ENCODE results near the gene HOXB7.

DNA sequence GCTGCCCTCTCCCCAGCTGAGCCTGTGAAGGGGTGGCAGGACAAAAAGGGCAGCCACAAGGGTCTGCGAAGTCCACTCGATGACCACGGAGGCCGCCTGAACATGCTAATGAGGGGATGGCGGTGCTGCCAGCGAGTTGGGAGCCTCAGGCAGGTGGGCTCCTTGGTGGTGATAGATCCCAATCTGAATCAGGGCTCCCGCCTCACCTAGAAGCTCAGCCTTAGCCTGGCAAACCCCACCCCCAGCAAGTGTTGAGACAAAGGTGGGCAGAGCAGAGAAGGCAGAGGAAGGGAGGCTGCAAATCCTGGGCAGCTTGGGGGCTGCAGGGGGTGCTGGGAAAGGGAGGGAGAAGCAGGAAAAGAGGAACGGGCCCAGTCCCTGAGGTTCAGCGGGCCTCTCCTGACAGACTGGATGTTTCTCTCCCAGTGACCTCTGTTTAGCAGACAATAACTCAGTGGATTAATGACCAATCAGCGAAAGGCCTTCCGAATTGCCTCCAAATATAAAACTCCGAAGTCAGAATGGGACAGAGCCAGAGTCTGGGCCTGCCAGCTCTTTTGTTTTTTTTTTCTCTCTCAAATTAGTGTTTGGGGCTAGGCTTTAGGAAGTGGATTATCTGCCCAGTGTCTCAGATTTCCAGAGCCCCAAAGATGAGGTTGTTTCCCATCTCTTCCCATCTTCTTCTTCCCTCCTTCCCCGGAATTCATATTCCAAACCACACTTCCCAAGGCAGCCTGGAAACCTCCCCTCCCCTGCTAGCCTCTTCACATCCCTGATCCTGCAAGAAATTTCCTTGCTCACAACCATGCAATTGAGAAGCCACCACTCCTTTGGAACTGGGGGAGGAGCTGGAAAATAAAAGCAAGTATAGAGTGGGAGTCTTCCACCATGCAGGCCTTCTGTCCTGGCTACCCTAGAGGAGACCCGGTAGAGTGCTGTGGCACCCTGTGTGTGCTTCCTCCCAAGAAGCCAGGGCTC lies 50.7 kb downstream of the HOXB7 start:
- TF ChIP-seq STAT1 (IDR thresholded peaks at IDR 0.05; ENCODE audit: unreplicated experiment), result no peak
- TF ChIP-seq, protein P1, sequence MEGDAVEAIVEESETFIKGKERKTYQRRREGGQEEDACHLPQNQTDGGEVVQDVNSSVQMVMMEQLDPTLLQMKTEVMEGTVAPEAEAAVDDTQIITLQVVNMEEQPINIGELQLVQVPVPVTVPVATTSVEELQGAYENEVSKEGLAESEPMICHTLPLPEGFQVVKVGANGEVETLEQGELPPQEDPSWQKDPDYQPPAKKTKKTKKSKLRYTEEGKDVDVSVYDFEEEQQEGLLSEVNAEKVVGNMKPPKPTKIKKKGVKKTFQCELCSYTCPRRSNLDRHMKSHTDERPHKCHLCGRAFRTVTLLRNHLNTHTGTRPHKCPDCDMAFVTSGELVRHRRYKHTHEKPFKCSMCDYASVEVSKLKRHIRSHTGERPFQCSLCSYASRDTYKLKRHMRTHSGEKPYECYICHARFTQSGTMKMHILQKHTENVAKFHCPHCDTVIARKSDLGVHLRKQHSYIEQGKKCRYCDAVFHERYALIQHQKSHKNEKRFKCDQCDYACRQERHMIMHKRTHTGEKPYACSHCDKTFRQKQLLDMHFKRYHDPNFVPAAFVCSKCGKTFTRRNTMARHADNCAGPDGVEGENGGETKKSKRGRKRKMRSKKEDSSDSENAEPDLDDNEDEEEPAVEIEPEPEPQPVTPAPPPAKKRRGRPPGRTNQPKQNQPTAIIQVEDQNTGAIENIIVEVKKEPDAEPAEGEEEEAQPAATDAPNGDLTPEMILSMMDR (conservative IDR thresholded peaks at IDR 0.05; ENCODE audit: low read depth in 2 of 2), result 0 out of 4 replicates have a peak, but pooled peaks of 1 of the 2 experiments have one; percentile 2
- TF ChIP-seq EZH2 (IDR thresholded peaks at IDR 0.05; ENCODE audit: low read depth, unreplicated experiment), result peak; percentile 67
- no peak for TF ChIP-seq JUNB (IDR thresholded peaks at IDR 0.05; ENCODE audit: unreplicated experiment)
- TF ChIP-seq POLR2AphosphoS5 (IDR thresholded peaks at IDR 0.05; ENCODE audit: low read depth), result no peak
- TF ChIP-seq, protein P2, sequence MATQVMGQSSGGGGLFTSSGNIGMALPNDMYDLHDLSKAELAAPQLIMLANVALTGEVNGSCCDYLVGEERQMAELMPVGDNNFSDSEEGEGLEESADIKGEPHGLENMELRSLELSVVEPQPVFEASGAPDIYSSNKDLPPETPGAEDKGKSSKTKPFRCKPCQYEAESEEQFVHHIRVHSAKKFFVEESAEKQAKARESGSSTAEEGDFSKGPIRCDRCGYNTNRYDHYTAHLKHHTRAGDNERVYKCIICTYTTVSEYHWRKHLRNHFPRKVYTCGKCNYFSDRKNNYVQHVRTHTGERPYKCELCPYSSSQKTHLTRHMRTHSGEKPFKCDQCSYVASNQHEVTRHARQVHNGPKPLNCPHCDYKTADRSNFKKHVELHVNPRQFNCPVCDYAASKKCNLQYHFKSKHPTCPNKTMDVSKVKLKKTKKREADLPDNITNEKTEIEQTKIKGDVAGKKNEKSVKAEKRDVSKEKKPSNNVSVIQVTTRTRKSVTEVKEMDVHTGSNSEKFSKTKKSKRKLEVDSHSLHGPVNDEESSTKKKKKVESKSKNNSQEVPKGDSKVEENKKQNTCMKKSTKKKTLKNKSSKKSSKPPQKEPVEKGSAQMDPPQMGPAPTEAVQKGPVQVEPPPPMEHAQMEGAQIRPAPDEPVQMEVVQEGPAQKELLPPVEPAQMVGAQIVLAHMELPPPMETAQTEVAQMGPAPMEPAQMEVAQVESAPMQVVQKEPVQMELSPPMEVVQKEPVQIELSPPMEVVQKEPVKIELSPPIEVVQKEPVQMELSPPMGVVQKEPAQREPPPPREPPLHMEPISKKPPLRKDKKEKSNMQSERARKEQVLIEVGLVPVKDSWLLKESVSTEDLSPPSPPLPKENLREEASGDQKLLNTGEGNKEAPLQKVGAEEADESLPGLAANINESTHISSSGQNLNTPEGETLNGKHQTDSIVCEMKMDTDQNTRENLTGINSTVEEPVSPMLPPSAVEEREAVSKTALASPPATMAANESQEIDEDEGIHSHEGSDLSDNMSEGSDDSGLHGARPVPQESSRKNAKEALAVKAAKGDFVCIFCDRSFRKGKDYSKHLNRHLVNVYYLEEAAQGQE (IDR thresholded peaks at IDR 0.05; ENCODE audit: unreplicated experiment), result no peak
- TF ChIP-seq EZH2phosphoT487 (IDR thresholded peaks at IDR 0.05; ENCODE audit: unreplicated experiment), result no peak
- no peak for TF ChIP-seq CREB1 (CRISPR knock-in tag; IDR thresholded peaks at IDR 0.05; ENCODE audit: low read depth)
- TF ChIP-seq, protein P3, sequence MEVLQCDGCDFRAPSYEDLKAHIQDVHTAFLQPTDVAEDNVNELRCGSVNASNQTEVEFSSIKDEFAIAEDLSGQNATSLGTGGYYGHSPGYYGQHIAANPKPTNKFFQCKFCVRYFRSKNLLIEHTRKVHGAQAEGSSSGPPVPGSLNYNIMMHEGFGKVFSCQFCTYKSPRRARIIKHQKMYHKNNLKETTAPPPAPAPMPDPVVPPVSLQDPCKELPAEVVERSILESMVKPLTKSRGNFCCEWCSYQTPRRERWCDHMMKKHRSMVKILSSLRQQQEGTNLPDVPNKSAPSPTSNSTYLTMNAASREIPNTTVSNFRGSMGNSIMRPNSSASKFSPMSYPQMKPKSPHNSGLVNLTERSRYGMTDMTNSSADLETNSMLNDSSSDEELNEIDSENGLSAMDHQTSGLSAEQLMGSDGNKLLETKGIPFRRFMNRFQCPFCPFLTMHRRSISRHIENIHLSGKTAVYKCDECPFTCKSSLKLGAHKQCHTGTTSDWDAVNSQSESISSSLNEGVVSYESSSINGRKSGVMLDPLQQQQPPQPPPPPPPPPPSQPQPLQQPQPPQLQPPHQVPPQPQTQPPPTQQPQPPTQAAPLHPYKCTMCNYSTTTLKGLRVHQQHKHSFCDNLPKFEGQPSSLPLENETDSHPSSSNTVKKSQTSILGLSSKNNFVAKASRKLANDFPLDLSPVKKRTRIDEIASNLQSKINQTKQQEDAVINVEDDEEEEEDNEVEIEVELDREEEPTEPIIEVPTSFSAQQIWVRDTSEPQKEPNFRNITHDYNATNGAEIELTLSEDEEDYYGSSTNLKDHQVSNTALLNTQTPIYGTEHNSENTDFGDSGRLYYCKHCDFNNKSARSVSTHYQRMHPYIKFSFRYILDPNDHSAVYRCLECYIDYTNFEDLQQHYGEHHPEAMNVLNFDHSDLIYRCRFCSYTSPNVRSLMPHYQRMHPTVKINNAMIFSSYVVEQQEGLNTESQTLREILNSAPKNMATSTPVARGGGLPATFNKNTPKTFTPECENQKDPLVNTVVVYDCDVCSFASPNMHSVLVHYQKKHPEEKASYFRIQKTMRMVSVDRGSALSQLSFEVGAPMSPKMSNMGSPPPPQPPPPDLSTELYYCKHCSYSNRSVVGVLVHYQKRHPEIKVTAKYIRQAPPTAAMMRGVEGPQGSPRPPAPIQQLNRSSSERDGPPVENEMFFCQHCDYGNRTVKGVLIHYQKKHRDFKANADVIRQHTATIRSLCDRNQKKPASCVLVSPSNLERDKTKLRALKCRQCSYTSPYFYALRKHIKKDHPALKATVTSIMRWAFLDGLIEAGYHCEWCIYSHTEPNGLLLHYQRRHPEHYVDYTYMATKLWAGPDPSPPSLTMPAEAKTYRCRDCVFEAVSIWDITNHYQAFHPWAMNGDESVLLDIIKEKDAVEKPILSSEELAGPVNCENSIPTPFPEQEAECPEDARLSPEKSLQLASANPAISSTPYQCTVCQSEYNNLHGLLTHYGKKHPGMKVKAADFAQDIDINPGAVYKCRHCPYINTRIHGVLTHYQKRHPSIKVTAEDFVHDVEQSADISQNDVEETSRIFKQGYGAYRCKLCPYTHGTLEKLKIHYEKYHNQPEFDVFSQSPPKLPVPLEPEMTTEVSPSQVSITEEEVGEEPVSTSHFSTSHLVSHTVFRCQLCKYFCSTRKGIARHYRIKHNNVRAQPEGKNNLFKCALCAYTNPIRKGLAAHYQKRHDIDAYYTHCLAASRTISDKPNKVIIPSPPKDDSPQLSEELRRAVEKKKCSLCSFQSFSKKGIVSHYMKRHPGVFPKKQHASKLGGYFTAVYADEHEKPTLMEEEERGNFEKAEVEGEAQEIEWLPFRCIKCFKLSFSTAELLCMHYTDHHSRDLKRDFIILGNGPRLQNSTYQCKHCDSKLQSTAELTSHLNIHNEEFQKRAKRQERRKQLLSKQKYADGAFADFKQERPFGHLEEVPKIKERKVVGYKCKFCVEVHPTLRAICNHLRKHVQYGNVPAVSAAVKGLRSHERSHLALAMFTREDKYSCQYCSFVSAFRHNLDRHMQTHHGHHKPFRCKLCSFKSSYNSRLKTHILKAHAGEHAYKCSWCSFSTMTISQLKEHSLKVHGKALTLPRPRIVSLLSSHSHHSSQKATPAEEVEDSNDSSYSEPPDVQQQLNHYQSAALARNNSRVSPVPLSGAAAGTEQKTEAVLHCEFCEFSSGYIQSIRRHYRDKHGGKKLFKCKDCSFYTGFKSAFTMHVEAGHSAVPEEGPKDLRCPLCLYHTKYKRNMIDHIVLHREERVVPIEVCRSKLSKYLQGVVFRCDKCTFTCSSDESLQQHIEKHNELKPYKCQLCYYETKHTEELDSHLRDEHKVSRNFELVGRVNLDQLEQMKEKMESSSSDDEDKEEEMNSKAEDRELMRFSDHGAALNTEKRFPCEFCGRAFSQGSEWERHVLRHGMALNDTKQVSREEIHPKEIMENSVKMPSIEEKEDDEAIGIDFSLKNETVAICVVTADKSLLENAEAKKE (CRISPR knock-in tag; IDR thresholded peaks at IDR 0.05), result no peak
- no peak for TF ChIP-seq NANOG (IDR thresholded peaks at IDR 0.05; ENCODE audit: borderline replicate concordance)
- TF ChIP-seq, protein P4, sequence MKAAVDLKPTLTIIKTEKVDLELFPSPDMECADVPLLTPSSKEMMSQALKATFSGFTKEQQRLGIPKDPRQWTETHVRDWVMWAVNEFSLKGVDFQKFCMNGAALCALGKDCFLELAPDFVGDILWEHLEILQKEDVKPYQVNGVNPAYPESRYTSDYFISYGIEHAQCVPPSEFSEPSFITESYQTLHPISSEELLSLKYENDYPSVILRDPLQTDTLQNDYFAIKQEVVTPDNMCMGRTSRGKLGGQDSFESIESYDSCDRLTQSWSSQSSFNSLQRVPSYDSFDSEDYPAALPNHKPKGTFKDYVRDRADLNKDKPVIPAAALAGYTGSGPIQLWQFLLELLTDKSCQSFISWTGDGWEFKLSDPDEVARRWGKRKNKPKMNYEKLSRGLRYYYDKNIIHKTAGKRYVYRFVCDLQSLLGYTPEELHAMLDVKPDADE (IDR thresholded peaks at IDR 0.05), result no peak
- TF ChIP-seq ZNF114 (CRISPR knock-in tag; IDR thresholded peaks at IDR 0.05), result no peak

All from GM23338 (cell line).